HS-5 (cell line): ENCODE results near the gene GPR39.

ENCODE experiments used
- DNase-seq: peaks from one replicate; pipeline ENCODE4 v3.0.0-alpha.2; 2012; ENCODE audit warnings: low read depth

GPR39 gene

GRCh38 chr2:132642415-132642814 is 225.8 kb downstream of the GPR39 start:
- DNase-seq = no peak

- no peak for DNase-seq
These were observed 228.6 kb downstream of the GPR39 start for GRCh38 chr2:132645176-132645575.

- DNase-seq = no peak
These were observed 229.3 kb downstream of the GPR39 start for GRCh38 chr2:132645722-132646539.

DNA sequence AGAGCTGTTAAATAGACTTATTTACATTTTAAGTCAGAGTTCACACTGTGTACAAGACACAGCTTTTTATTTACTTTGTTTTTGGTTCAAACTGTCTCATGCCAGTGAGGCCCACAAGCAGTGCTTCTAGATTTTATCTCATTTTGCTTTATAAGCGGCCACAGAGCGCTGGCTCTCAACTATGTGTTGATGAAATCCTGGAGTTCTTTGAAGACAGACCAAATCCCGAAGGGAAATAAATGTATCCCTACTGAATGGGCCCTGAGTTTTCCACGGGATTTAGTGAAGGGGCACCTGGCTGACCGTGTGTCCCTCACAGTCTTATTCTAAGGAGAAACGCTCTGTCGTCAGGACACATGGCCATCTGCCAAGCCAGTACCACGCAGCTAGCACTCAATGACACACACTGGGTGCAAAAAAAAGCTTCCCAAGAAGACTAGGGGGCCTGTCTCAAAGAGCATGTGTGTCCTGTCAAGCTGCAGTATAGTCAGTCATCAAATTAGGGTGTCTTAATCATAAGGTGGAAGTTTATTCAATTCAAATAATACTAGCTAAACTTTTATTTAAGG is 230.0 kb downstream of the GPR39 start:
- no peak for DNase-seq

DNA sequence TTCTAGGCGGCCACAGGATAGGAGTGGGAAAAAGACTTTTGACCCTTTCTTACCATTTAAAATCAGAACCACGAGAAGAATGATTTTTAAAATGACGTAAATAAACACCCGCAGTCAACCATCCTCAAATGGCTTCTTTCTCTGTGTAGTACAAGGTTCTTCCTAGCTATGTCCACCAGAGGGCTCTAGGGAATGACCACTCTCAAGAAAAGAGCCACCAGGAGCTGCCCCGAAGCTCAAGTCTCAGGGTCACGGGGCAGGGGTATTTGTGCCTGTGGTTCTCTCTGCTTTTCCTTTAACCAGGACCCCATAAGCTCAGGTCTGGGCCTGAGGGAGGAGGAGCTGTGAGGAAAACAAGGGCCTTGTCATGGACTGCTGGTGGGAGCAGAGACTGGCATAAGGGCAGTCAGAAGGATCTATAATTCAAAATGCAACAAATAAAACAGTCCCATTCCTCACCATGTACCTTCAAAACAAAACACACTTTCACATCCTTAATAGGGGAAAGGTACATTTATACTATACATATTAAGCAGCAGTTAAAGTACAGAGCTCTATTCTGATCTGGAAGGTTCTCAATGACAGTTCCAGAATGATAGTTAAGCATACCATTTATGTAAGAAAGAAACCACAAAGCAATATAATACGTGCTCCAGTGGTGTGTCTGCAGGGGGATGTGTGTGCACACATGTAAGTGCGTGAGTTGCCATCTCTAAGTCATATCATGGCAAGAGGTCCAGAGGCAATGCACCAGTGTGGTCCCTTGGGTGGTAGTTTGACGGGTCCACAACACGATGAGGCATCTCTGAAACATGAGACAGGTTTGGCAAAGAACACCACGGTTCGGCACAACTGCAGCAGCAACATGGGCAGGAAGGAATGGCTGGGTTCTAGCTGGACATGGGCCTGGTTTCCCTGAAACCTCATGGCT is 234.8 kb downstream of the GPR39 start:
- no peak for DNase-seq

DNA sequence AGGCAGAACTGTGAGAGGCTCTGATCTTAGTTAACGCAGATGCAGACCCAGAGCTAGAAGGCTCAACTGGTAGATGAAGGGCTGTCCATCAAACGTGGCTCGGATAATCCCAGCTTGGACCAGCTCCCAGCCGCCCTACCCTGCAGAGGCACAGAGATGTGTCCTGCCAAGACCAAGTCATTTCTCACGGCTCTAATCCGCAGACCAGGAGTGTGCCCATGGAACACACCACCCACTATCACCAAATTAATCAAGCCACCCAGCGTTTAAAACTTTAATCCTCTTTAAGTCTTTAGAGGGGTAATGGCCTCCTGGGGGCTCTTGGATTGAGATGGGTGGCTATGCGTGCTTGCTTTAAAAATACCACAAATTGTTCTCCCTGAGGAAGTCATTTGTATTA is 235.9 kb downstream of the GPR39 start:
- DNase-seq = no peak

- no peak for DNase-seq
These were observed 237.7 kb downstream of the GPR39 start for GRCh38 chr2:132654335-132654734.

- DNase-seq = no peak
These were observed 238.4 kb downstream of the GPR39 start for GRCh38 chr2:132654968-132655367.

DNA sequence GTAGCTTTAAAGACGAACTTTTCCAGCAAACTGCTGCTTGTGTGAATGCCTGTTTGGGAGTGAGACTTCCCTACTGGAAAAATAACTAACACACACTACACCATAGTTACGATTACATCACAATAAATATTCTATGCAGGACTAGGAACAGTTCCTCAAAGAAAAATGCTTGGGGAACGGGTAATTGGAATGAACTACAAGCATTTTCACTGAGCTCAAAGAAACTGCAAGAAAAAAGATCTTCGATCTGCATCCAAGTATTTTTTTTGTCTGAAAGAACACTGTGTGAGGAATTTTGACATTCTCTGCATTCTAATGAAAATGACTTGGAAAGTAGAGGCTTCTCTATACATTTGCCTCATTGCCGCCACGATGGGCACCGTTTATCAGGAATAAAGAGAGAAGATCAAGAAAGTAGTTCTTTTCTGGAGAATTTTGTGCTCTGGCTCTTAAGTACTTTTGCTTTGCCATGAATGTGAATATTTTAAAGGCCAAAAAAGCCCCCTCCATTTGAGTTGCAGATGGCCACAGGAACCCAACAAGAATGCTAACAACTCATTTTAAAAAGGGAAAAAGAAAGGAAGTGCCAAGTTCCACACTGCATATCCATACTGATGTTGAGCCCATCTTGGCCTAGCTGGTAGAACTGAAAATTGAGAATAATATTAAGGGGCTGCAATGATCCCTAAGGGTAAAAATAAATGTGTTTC is 239.8 kb downstream of the GPR39 start:
- DNase-seq = no peak

DNA sequence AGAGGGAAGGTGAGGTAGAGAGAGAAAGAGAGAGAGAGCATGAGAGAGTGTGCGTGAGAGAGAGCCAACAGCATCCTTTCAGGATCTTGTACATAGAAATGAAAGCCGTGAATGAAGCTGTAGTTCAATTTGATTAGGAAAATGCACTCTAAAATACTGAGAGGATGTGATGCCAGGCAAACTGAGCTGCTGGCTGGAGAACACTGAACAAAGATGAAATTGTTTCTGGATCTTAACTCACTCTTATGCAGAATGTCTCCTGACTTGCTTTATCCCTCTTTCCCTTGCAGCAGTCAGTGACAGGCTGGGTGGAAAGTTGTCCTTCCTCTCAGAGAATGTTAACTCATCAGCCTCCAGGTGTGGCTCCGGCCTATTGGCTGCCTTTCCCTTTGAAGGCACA is 242.7 kb downstream of the GPR39 start:
- DNase-seq = no peak

DNA sequence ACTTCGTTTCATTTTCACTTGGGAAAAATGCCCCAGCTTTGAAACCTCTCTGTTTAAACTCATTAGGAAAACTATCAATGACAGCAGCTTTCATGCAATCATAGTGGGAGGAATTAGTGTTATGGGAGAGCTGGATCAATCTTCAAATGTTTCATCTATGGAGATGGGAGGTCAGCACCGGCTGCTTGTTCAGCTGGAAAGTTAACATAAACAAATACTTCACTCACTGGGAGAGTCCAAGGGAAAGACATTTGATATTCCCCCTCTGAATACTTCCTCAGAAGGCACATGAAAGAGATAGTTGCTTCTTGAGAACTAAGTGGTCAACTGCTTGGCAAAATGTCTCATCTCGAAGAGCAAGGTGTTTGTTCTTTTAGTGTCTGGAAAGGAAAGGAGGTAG is 246.1 kb downstream of the GPR39 start:
- DNase-seq = no peak

DNA sequence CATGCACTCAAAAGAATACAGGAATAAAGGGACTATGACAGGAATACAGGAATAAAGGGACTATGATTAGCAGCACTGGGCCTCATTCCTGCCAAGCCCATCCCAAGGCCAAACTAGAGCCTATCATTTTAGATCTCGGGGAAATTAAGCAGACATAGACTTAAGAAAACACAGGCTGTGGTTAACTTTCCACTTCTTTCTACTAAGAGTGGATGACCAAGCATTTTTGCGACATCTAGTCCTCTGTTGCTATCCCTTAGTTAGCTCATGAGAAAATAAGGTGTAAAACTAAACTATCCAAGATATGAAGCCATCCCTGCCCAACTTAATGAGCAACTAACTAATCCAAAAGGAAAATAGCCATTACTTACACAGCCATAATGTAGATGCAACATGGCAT is 247.5 kb downstream of the GPR39 start:
- DNase-seq = no peak

DNA sequence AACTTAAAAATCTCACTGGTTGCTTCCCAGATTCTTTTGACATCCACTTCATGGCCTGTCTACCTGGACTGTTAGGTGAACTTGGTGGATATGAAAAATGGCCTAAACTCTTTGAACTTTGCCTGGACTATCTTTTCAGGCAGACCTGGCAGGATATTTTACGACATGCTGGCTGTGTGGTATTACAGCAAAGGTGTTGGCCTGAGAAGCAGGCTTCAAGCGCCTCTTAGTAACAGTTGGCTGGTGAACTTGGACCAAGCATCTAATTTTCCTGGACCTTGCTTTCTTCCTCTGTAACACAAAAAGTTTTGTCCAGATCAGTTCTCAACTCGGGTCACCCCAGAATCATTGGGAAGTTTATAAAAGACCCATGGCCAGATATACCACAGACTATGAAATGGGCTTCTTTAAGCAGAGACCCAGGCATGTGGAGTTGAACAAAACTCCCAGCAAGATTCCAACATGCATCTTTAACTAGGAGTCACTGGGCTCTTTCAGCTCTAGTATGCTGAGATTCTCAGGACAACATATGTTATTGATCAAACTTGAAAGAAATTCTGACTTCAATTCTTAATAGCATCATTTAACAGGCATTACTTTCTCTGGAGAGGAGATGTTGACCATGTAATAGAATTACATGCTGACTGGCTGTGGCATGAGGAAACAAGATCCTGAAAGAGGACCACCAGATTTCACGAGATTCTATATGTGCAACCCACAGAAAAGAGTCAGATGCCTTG is 249.0 kb downstream of the GPR39 start:
- DNase-seq = no peak

- DNase-seq = no peak
These were observed 251.1 kb downstream of the GPR39 start for GRCh38 chr2:132667706-132668105.

DNA sequence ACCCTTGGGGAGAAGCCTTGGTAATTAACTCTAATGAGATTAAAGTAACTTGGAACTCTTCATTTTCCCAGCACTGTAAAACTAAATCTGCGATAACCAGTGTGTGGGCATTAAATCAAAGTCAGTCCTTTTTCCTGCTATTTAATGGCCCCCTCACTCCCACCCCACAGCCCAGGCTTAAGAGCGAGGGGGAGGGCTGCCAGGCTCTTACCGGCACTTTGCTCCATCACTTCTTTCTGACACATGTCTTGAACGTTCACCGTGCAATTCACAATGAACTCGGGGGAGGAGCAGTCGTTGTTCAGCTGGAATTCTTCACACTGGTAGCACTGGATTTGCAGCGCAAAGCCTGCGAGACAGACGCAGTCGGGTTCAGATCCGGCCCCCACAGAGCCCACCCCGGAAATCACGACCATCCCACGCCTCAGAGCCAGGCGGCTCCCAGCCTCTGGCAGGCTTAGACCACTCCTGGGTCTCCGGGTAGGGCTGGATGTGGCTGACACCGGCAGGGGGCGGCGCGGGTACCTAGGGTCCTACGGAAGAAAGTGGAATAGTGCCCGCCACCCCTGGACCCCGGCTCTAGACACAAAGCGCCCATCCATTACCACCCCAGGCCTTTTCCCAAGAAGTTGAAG is 251.7 kb downstream of the GPR39 start:
- DNase-seq = no peak

DNA sequence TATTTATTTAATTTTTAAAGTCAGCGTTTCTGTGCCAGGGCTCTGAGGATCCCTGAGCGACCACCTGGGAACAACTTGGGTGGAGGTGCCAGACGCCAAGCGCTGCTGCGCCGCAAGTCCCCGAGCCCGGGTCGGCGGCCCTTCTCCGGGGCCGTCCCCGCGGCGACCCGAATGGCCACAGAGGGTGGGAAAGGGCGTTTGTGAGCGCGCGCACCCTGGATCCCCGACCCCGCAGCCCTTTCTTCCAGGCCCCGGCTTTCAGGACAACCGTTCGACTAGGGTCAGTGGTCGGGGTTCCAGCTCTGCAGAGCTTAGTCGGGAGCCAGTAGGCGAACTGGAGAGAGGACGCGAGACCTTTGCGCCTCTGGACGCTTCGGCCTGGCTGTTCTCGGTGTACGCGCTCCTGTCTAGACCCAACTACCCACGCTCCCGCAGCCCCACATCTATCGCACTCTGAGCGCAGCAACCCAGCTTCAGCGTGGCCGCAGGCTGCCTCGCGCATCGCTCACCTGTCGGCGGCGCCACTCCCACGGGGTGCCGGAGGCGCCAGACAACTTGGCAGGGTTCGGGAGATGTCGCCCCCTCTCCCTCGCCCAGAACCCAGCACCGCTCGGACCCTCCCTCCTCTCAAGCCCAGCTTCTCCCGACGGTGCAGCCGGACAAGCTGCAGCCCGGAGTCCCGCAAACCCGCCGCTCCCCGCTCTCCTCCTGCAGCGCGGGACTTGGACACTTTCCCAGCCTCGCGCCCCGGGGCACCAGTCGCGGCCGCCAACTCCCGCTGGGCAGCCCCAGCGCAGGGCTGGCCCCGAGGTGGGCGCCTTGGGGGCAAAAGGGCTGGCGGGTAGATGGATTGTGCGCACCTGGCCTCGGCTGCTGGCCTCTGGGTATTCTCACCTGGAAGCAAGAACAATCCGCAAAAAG is 252.6 kb downstream of the GPR39 start:
- DNase-seq = no peak

DNA sequence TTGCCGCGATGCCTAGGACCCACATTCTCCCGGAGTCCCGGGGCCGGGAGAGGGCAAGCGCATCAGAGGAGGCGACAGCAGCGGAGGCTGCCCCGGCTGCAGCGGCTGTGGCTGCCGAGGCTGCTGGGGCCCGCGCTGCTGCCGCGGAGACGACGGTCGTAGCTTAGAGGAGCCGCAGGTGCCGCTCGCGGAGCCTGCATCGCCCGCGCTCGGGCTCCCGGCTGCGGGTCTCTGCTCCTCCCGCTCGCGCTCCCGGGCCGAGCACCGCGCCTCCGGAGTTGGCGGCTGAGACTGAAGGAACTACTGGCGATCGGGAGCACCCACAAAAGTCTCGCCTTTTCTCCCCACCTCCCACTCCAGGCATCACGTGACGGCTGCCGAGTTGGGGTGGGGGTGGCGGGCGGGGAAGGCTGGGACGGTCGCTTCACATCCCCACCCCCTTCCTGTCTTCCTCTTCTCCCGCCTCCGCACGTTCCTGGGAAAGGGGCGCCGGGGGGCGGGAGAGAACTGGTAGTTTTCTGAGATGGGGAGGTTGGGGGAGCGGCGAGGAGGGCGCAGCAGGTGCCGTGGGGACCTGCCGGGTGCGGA is 253.4 kb downstream of the GPR39 start, which contains the start of gene LYPD1:
Gene LYPD1 (minus strand): TSS at position 298 of the 588 bp plus-strand sequence. CDS start 273 bp downstream, at position 25.
- no peak for DNase-seq

- no peak for DNase-seq
These were observed 254.0 kb downstream of the GPR39 start for GRCh38 chr2:132670496-132671150.
